GM19438 (cell line): Measurements from ENCODE around the gene CADPS.

Experiments
- ATAC-seq: cut with Tn5 transposase; IDR thresholded peaks from one replicate; pipeline ENCODE4 v1.9.1; 2021; ENCODE audit warnings: low read depth; ENCODE audit not compliant: unreplicated experiment

The CADPS gene

DNA sequence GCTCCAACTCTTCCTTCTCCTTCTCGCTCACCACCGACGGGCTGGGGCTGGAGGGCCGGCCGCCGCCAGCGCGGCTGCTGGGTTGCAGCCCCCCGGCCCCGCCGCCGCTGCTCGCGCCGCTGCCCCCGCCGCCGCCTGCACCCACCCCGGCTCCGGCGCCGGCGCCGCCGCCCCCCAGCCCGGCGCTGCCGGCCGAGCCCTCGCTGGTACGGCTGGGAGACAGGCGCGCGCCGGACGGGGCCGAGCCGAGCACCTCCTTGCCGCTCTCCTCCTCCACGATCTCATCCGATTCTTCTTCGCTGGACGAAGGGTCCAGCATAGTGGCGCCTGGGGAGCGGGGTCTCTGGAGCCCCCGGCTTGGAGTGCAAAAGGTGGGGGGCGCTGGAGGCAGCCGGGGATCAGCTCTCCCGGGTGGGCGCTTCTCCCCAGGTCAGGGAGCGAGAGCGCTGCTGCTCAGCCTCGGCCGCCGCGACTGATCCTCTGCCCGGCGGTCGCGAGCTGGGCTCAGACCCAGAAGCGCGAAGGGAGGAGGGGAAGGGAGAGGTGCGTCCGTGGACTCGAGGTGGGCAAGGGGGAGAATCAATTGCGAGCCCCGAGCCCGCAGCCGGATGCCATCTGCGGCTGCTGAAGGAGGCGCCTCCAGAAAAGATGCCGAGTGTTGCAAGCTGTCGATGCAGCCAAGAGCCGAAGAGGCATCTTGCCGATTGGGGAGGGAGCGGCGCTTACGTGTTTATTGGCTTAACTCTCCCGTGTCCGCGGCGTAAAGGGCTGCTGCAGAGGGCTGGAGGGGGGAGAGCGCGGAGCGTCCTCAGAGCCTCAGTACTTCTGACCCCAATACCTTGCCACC lies at the start of gene CADPS:
CADPS (minus strand) TSS at position 706 of the 847 bp plus-strand sequence; CDS start at position 319, 387 bp downstream.
- no peak for ATAC-seq

DNA sequence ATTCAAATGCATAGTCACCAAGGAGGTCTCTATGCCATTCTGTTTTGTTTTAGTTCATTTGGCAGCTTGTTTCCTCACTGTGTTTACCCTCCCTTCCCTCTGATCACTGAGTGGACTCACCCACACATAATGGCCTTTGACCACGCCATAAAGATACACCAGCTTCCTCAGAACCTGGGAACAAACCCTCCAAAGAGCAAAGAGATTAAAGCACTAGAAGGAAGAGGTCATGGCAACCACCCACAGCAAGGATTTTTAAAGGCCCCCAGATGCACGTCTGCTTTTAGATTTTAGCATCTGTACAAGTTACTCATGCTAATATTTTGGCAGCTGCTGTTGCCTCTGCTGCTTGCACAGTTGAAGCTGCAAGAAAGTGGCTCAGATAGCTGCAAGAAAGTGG lies 47.9 kb upstream of the CADPS start:
- ATAC-seq, result no peak

DNA sequence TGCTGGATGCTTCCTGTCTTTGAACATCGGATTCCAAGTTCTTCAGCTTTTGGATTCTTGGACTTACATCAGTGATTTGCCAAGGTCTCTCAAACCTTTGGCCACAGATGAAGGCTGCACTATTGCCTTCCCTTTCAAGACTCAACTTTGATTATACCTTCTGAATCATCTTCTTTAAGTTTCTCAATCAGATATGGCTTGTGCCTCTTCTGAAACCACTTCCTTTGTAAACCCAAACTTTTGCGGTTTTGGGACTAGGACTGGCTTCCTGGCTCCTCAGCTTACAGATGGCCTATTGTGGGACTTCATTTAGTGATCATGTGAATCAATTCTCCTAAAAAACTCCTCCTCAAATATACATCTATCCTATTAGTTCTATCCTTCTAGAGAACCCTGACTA lies 47.1 kb upstream of the CADPS start:
- ATAC-seq, result no peak

DNA sequence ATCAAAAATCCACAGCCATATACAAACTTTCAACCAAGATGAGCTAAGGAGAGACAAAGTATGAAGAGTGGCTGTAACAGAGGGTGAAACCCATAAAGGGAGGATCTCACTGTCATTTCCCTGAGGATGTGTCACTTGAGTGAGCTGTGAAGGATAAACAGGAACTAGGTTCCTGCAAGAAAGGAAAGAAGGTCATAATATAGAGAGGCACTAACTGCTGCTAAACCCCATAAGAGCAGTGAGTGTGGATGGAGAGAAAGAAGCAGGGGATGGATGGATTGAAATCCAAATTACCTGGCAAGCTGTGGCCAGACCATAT lies 45.2 kb upstream of the CADPS start:
- ATAC-seq, result no peak

DNA sequence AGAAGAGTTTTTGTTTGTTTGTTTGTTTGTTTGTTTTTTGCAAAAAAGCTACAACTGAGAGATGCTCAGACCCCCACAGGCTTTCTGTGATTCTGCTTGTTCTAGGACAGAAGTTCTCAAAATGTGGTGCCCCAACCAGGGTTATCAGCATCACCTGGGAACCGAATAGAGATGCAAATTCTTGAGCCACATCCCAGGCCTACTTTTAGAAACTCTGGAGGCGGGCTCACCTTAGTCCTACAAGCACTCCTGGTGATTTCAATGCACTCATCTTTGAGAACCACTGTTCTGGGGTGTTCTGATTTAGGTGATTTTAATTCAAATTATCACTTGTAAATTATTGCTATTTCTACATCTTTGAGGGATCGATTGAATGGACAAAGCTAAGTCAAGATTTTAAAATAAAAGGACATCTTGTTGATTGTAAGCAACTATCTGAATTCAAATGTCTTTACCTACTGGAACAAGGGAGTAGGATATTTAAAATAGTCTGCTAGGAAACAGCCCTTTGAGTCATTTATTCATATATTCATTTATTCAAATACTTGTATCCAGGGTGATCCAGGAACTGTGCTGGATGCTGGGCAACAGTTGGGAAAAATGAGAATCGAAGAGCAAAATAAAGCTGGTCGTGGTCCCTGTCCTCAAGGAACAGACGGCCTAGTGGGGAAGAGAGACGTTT lies 44.7 kb upstream of the CADPS start:
- ATAC-seq, result no peak

DNA sequence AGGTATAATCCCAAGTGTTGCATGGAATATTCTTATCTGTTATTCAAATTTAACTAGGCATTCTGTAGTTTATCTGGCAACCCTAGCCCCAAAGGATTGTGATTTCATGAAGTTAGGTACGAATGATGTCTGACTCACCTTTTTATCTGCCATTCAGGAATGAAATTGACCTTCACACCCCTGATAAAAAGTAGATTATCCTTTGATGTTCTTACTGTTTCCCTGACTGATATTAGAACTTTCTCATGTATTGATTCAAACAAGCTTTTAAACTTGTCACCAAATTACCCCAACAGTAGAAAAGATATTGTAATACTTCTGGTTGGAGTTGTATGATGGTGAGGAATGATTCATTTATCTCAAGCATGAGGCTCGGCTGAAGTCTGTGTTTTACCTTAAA lies 43.6 kb upstream of the CADPS start:
- ATAC-seq, result no peak

DNA sequence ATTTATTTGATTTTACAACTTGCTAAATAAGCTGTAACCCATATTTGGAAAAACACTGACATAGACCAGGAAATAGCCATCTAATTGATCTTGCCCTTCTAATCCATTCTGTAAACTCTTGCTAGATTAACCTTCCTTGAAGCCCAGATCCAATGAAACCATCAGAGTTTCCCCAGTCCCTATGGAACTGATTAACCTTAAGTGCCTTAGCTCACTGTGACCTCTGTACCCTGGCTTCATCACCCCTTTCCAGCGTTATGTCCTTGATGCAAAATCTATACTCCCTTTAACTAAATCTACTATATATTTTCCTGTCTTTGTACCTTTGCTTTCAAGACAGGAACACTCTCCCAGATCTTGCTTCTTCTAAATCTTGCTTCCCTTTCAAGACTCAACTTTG lies 42.9 kb upstream of the CADPS start:
- ATAC-seq, result no peak

DNA sequence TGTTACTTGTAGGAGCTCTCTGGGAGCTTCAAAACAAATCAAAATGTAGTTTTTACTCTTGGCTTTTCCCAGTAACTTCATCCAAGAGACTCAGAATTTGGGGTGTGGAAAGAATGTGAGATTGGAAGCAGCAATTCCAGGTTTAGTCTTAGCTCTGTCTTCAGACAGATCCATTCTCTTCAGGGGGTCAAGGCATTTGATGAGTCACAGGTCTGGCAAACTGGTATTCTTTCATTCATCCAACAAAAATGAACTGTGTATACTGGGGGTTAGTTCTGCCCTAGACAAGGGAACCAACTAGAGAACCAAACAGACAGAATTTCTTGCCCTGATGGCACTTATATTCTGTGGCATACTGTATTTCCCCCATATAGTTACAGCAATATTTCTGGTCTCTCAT lies 36.3 kb upstream of the CADPS start:
- no peak for ATAC-seq

DNA sequence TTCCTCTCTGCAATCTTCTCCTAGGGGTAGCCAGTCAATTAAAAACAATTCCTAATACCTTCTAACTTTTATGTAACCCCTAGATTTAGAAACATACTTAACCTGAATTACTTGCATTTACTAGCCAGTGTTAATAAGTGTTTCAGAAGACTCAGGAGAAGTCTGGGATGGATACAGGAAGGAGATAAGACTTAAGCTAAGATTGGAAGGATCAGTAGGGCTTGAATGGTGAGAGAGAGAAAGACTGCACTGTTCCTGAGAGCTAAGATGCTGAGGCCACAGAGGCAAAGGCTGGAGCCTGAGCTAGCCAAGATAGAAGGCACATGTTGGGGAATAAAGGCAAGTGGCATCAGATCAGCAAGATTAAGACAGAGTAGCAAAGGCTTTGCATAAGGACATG lies 30.1 kb upstream of the CADPS start:
- no peak for ATAC-seq

DNA sequence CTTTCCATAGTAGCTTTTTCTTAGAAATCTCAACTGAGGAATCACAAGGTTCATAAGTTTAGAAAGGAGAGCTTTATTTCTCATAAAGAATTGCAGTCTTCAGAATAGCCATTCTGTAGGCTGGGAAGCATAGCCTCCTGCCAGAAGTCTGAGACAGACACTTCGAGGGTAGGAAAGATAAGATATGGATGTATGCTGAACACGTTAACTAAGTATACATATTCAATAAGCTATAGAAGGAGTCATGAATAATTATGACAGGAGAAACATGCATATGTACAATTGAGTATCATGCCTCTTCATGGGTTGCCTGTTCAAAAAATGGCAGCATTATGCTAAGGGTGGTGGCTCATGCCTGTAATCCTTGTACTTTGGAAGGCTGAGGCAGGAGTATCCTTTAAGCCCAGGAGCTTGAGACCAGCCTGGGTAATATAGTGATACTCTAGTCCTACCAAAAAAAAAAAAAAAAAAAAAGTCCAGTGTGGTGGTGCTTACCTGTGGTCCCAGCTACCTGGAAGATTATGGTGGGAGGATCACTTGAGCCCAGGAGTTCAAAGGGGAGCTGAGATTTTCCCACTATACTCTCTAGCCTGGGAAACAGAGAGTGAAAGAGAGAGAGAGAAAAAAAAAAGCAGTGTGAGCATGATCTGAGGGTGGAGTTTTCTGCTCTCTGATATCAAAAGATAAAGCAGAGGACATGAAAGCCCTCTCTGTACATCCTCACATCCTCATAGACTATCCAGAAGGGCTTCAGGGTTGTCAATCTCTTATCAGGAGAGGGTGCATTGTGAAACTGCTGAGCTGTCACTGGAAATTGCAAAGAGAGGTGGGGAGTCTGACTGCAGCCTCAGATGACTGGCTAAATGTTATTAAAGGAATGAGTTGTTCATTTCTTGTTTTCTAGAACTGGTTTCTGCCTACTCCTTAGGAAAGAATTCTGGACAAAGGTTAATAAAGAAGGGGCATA lies 23.6 kb upstream of the CADPS start:
- no peak for ATAC-seq

DNA sequence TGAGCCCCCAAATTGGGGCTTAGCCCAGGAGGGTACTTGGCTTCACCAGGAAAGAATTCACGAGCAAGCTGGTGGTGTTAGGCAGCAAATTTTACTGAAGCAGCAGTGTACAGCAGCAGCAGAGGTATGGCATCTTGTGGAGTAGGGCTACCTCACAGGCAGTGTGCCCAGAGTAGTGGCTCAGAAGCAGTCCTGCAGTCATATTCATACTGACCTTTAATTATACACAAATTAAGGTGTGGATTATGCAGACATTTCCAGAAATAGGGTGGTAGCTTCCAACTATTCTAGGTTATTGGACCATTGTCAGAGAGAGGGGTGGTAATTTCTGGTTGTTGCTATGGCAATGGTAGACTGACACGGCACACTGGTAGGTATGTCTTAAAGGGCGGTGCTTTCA lies 20.7 kb upstream of the CADPS start:
- no peak for ATAC-seq

DNA sequence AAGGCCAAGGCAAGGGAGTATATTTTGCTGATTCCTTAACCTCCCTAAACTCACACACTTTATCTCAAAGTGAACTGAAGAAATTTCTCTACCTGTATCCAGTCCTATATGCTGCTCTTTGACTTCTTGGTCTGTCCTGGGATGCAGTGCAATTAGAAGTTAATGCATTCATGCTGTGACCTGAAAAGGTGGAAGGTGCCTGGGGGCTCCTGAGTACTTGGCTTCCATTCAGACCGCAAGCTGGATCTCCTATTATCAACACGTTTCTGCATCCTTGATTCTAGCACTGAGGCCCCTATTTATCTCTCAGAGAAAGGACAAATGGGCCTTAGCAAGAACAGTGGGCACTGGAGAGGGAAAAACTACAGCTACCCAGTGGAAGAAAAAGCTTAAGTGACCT lies 17.7 kb upstream of the CADPS start:
- ATAC-seq, result no peak

DNA sequence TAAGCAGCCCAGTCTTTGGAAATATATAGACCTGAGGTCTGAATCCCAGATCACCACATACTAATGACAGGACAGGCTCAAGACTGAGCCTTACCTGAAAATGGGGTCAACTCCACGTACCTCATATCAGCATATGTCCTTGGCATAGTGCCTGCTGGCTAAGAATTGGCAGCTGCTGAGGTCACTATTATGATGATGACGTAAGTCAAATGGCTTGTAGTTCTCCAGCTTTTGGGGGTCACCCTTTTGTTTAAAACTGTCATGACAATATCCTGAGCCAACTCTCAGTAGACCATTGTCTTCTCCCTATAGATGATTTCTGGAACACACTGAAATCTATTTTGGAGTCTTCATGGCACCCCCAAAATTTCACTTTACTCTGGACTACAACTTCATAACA lies 16.8 kb upstream of the CADPS start:
- ATAC-seq, result no peak

DNA sequence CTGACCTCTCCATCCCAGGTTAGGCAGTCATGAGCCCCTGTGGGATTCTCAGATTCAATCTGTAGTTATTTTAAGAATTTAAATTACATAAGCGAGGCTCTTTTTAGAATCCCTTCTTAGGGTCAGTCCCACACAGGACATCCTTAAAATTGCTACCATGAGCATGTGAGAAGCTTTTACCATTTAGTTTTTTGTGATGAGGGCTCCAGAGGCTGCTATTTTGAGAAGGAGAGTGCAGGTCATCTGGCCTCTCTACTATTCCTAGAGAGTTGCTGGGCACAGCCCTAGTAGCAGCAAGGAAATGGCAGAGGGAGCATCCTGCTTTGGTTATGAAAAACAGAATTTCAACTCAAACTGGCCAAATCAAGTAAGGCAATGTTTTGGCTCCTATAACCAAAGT lies 13.6 kb upstream of the CADPS start:
- ATAC-seq, result no peak

DNA sequence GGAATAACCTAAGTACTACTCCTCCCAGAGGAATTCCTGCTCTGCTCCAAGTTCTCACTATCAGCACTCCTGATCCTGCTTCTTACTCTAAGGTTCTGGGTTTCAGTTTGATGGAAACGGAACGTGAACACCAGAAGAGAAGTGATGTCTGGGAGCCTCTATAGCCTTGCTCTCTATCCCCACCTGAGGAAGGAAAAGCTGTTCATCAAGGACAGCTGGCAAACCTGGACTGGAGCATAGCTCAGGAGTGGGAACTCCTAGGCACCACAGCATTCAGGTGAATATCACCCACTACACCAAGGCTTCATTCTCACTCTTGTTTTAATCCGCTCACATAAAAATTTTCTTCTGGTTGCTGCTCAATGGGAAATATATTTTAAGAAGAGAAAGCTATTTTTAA lies 13.0 kb upstream of the CADPS start:
- no peak for ATAC-seq

DNA sequence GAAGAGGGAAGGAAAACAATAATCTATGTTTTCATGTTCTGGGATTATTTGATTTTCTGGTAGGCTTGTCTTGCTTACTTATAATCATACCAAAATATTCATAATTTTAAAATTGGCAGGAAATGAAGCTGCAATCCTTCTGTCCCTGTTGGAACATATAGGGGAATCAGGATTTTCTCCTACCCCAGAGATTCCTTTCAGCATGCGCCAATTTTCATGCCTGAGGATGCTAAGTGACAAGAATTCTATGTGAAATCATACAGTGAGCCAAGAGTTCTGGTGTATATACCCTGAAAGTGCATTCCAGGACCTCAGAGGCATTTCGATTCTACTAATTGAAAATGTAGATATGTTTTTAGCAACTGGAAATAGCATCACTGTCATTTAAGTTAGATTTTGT lies 9.9 kb upstream of the CADPS start:
- ATAC-seq, result no peak

DNA sequence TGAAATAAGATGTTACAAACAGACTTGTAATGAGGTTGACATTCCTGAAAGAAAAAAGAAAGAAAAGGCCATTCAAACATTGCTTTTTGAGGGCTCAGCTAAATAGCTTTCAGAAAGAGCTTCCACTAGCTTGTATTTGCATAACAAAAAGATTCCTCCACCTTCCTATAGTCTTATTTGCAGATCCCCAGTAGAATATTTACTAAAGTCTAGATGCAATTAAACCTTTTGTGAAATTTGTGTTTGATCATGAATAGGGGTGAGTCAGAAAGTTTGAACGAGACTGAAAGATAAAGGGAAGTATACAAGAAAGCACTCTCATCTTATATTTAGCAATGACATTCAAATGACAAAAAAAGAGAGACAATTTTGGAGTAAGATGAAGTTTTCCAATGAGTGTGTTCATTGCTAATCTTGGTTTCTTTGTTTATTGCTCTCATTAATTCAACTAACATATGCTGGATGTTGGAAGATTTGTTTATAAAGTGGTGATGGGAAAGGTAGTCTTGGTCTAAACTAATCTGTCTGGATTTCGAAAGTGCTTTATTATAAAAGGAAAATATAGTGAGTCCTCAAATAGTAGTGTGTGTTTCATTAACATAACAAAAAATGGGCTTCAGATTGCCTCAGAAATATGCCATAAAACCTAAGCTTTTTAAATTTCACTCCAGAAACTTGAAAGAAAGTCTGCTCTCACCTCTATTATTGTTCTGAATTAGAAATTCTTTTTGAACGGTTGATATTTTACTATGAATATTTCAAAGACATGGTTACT lies 9.1 kb upstream of the CADPS start:
- no peak for ATAC-seq

DNA sequence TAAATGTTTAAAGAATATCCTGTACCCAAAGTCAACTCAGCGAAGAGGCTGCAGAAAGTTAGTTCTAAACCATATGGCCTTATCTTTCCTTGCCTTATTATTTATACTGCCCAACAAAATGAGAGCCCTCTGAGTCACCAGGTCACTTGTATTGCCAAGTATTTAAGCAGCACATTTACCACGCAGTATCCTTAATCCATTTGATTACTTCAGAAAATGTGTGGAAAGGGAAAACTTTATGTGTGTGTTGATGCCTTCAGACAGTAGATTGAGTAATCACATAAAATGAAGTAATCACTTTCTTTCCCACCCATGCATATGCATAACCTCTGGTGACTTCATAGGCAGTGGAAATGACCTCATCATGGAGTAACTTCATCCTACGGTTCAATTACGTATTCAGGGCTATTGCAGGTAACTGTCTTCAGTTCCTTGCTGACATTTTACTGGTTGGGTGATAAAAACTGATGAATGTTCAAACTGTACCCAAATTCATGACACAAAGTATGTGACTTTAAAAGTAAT lies 7.5 kb upstream of the CADPS start:
- ATAC-seq, result no peak

DNA sequence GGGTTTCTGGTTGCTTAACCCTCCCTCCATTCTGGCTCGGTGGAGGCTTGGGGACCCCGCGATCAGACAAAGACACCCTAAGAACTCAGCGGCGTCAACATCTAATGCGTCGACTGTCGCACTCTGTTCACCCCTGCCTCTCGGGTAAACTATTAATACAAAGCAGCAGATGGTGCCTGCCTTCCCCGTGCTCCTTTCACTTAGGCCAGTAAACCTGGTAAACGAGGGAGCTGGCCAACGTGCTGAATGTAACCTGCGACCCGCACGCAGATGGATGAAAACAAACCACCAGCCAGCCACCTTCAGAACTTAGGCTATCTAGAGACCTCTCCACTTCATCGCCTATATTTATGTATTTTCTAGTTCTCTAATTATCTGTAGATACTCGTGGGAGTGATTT lies 848 bp upstream of the CADPS start:
- ATAC-seq, result no peak

DNA sequence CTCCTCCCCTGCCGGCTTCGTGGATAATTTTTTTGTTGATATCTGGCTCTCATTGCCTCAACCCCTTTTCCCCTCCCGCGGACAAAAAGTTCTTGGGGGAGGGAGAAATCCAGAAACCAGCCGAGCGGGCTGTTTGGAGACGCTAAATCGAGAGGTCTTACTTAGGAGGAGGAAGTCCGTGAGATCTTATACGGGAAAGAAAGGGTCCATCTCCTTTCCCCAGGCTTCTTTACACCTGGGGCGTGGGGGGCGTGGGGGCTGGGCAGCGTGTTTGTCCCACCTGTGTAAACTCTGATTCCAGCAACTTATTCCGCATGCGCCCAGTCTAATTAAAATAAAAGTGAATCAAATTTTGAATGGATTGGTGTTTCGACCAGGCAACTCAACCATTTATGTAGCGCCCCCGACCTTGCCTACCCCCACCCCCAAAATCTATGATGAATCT lies 364 bp upstream of the CADPS start:
- ATAC-seq, result no peak
